DND-41 (cell line): ENCODE data around the gene ENPEP.
"Not testable (repeated sequence)": the region's sequence is repeated elsewhere in the genome, so short reads cannot be mapped to it uniquely, and the experiment has no call there.

Source experiments
- ATAC-seq: fragments of 200-7000 bp; cut with Tn5 transposase; 3 replicates; pipeline ENCODE4 v1.9.1; 2021; ENCODE audit warnings: low read depth; ENCODE audit not compliant: insufficient read depth
- DNase-seq: peaks from one replicate; pipeline ENCODE4 v3.0.0-alpha.2; 2020
- H2AFZ ChIP-seq: 2 replicates; pipeline ENCODE4 v1.6.0; 2012; ENCODE audit warnings: low read depth, low read length
- H3K27ac ChIP-seq: 2 replicates; pipeline ENCODE4 v1.5.1; 2012; ENCODE audit warnings: low read length, inconsistent platforms
- H3K27me3 ChIP-seq: fragments of 200-600 bp; sonication (generic); 2 replicates; pipeline ENCODE4 v1.6.0; 2012; ENCODE audit warnings: low read length, mild to moderate bottlenecking, inconsistent platforms; ENCODE audit not compliant: insufficient read depth, poor library complexity
- H3K36me3 ChIP-seq: 2 replicates; pipeline ENCODE4 v1.5.1; 2012; ENCODE audit warnings: low read length, inconsistent platforms; ENCODE audit not compliant: insufficient read depth
- H3K4me1 ChIP-seq: 2 replicates; pipeline ENCODE4 v1.5.1; 2012; ENCODE audit warnings: mild to moderate bottlenecking, low read length; ENCODE audit not compliant: insufficient read depth
- H3K4me2 ChIP-seq: 2 replicates; pipeline ENCODE4 v1.6.0; 2012; ENCODE audit warnings: mild to moderate bottlenecking, moderate library complexity, low read length, inconsistent platforms; ENCODE audit not compliant: insufficient read depth
- H3K4me3 ChIP-seq, 2 experiments: fragments of 200-600 bp in 1 of 2; shearing (Covaris generic) in 1 of 2; 2 replicates each; pipeline ENCODE4 v1.5.1; 2012 to 2016; ENCODE audit warnings: inconsistent platforms in 2 of 2, low read length in 2 of 2, mild to moderate bottlenecking in 2 of 2, low read depth in 1 of 2, moderate library complexity in 1 of 2
- H3K79me2 ChIP-seq: 2 replicates; pipeline ENCODE4 v1.6.0; 2012; ENCODE audit warnings: low read length, inconsistent platforms; ENCODE audit not compliant: insufficient read depth
- H3K9ac ChIP-seq: 2 replicates; pipeline ENCODE4 v1.6.0; 2012; ENCODE audit warnings: low read depth, mild to moderate bottlenecking, inconsistent platforms, low read length, moderate library complexity
- H3K9me3 ChIP-seq: 2 replicates; pipeline ENCODE4 v1.5.1; 2012; ENCODE audit warnings: low read length, moderate library complexity, mild to moderate bottlenecking, inconsistent platforms; ENCODE audit not compliant: insufficient read depth, severe bottlenecking
- H4K20me1 ChIP-seq: 2 replicates; pipeline ENCODE4 v1.6.0; 2012; ENCODE audit warnings: low read length; ENCODE audit not compliant: insufficient read depth
- CTCF ChIP-seq: IDR thresholded peaks from 2 replicates; pipeline ENCODE4 v1.5.1; 2012; ENCODE audit warnings: borderline replicate concordance, low read length, moderate library complexity, mild to moderate bottlenecking; ENCODE audit not compliant: poor library complexity, severe bottlenecking; ENCODE audit errors: extremely low read depth
- EZH2 ChIP-seq: IDR thresholded peaks from 3 replicates; pipeline ENCODE4 v1.6.1; 2012; ENCODE audit warnings: borderline replicate concordance, low read depth, mild to moderate bottlenecking, moderate library complexity, low read length, inconsistent platforms; ENCODE audit not compliant: severe bottlenecking

The ENPEP gene

GRCh38 chr4:110467400-110467799, 8.6 kb upstream of the ENPEP start:
- Histone ChIP-seq H3K79me2 (no peaks in the 10 kb centered on the region), H3K9ac (no peak overlapping the region), H3K4me3 (no peak overlapping the region), H3K27ac (peak overlapping the region; percentile 57), H2AFZ (peak overlapping the region; percentile 65; the same call in 1 of the 2 replicates), H3K4me1 (peaks cover 14% of the 10 kb centered on the region), H3K36me3 (no peaks in the 10 kb centered on the region), H4K20me1 (no peaks in the 10 kb centered on the region), H3K4me2 (no peak overlapping the region), H3K27me3 (no peaks in the 10 kb centered on the region), H3K9me3 (no peaks in the 10 kb centered on the region)
- TF ChIP-seq CTCF (no peak), EZH2 (no peak)
- DNase-seq (peak; percentile 9), ATAC-seq (peak; percentile 85)

- no peak for DNase-seq
- ATAC-seq = no peak
- H3K27me3 ChIP-seq = no peaks in the 10 kb centered on the region
- H2AFZ ChIP-seq = no peak overlapping the region
- no peaks in the 10 kb centered on the region for H3K9me3 ChIP-seq
- TF ChIP-seq CTCF = no peak
- no peak overlapping the region for H3K4me3 ChIP-seq
- H4K20me1 ChIP-seq = no peaks in the 10 kb centered on the region
- no peak overlapping the region for H3K4me2 ChIP-seq
- no peak overlapping the region for H3K9ac ChIP-seq
- no peaks in the 10 kb centered on the region for H3K79me2 ChIP-seq
- peaks cover 4% of the 10 kb centered on the region for H3K4me1 ChIP-seq
- no peaks in the 10 kb centered on the region for H3K36me3 ChIP-seq
- no peak overlapping the region for H3K27ac ChIP-seq
Measured at GRCh38 chr4:110472583-110473329, 3.2 kb upstream of the ENPEP start.

- H3K79me2 ChIP-seq = no peaks in the 10 kb centered on the region
- H3K9ac ChIP-seq = no peak overlapping the region
- H3K27me3 ChIP-seq = no peaks in the 10 kb centered on the region
- H2AFZ ChIP-seq = no peak overlapping the region
- H3K27ac ChIP-seq = no peak overlapping the region
- H3K9me3 ChIP-seq = no peaks in the 10 kb centered on the region
- H3K36me3 ChIP-seq = no peaks in the 10 kb centered on the region
- DNase-seq (no peak), ATAC-seq (no peak)
- H4K20me1 ChIP-seq = no peaks in the 10 kb centered on the region
- no peaks in the 10 kb centered on the region for H3K4me1 ChIP-seq
- H3K4me2 ChIP-seq = no peak overlapping the region
- no peak overlapping the region for H3K4me3 ChIP-seq
- TF ChIP-seq EZH2 (no peak), CTCF (no peak)
Measured at GRCh38 chr4:110474481-110474880, 1.5 kb upstream of the ENPEP start.

- H3K4me1 ChIP-seq, H3K4me2 ChIP-seq, H3K27me3 ChIP-seq, H2AFZ ChIP-seq, DNase-seq, H3K79me2 ChIP-seq, H3K9me3 ChIP-seq, H3K36me3 ChIP-seq, H4K20me1 ChIP-seq, H3K27ac ChIP-seq, ATAC-seq, H3K4me3 ChIP-seq, H3K9ac ChIP-seq: not testable (repeated sequence)
Measured at GRCh38 chr4:110475080-110475479, 875 bp upstream of the ENPEP start.
